Measurements from ENCODE around the gene CTSD. TPM values are rescaled to one million over a fixed set of nuclear protein-coding genes. Genes with fewer than 3 reads are reported as not detected.

CTSD gene
- total RNA-seq, 3 donors from 2014 or later: 74.9 to 101 (median 83.7) TPM

- H3K4me1 Mint-ChIP-seq (ENCODE audit: low read depth): peaks cover 73% of the 10 kb centered on the region
- no peaks in the 10 kb centered on the region for H3K27me3 Mint-ChIP-seq (ENCODE audit: low read depth)
- no peak for DNase-seq
- H3K4me3 Mint-ChIP-seq: peak overlapping the region; percentile 65
- peak; percentile 60 to 74 for ATAC-seq
- H3K36me3 Mint-ChIP-seq (ENCODE audit: insufficient read depth): peaks cover 3% of the 10 kb centered on the region
- no peaks in the 10 kb centered on the region for H3K9me3 Mint-ChIP-seq
Measured at GRCh38 chr11:1757861-1758610, 5.7 kb downstream of the CTSD start.

- ATAC-seq (peak; percentile 8 to 20), DNase-seq (no peak)
- no peaks in the 10 kb centered on the region for H3K9me3 Mint-ChIP-seq
- H3K4me1 Mint-ChIP-seq (ENCODE audit: low read depth): peaks cover 64% of the 10 kb centered on the region
- H3K27me3 Mint-ChIP-seq (ENCODE audit: low read depth): no peaks in the 10 kb centered on the region
- H3K4me3 Mint-ChIP-seq: peak overlapping the region; percentile 65
- H3K36me3 Mint-ChIP-seq (ENCODE audit: insufficient read depth): peaks cover 3% of the 10 kb centered on the region
Measured at GRCh38 chr11:1756791-1757771, 6.6 kb downstream of the CTSD start.

GRCh38 chr11:1755692-1756561 lies 7.8 kb downstream of the CTSD start:
- Mint-ChIP-seq H3K9me3 (no peaks in the 10 kb centered on the region), H3K36me3 (ENCODE audit: insufficient read depth) (peaks cover 3% of the 10 kb centered on the region), H3K4me3 (peak overlapping the region; percentile 26), H3K4me1 (ENCODE audit: low read depth) (peaks cover 56% of the 10 kb centered on the region), H3K27me3 (ENCODE audit: low read depth) (no peaks in the 10 kb centered on the region)
- ATAC-seq (no peak), DNase-seq (no peak)

- Mint-ChIP-seq H3K36me3 (ENCODE audit: insufficient read depth) (peaks cover 3% of the 10 kb centered on the region), H3K27me3 (ENCODE audit: low read depth) (peaks cover 5% of the 10 kb centered on the region), H3K9me3 (no peaks in the 10 kb centered on the region), H3K4me1 (ENCODE audit: low read depth) (peaks cover 57% of the 10 kb centered on the region), H3K4me3 (peak overlapping the region; percentile 26)
- no peak for ATAC-seq
- DNase-seq: no peak
Measured at GRCh38 chr11:1755344-1755691, 8.4 kb downstream of the CTSD start.

GRCh38 chr11:1754376-1755150 lies 9.2 kb downstream of the CTSD start:
- ATAC-seq (no peak), DNase-seq (no peak)
- Mint-ChIP-seq H3K4me3 (no peak overlapping the region), H3K27me3 (ENCODE audit: low read depth) (peaks cover 13% of the 10 kb centered on the region), H3K9me3 (no peaks in the 10 kb centered on the region), H3K36me3 (ENCODE audit: insufficient read depth) (peaks cover 3% of the 10 kb centered on the region), H3K4me1 (ENCODE audit: low read depth) (peaks cover 57% of the 10 kb centered on the region)

GRCh38 chr11:1753929-1754305 lies 9.8 kb downstream of the CTSD start:
- Mint-ChIP-seq H3K9me3 (no peaks in the 10 kb centered on the region), H3K4me3 (no peak overlapping the region), H3K36me3 (ENCODE audit: insufficient read depth) (peaks cover 3% of the 10 kb centered on the region), H3K27me3 (ENCODE audit: low read depth) (peaks cover 16% of the 10 kb centered on the region), H3K4me1 (ENCODE audit: low read depth) (peaks cover 54% of the 10 kb centered on the region)
- ATAC-seq (no peak), DNase-seq (no peak)

- ATAC-seq: no peak
- H3K4me1 Mint-ChIP-seq (ENCODE audit: low read depth): peaks cover 49% of the 10 kb centered on the region
- H3K27me3 Mint-ChIP-seq (ENCODE audit: low read depth): peaks cover 16% of the 10 kb centered on the region
- no peak overlapping the region for H3K4me3 Mint-ChIP-seq
- H3K9me3 Mint-ChIP-seq: no peaks in the 10 kb centered on the region
- H3K36me3 Mint-ChIP-seq (ENCODE audit: insufficient read depth): peaks cover 3% of the 10 kb centered on the region
- no peak for DNase-seq
Measured at GRCh38 chr11:1753229-1753928, 10.3 kb downstream of the CTSD start.

GRCh38 chr11:1752907-1753228 lies 10.9 kb downstream of the CTSD start:
- no peak for ATAC-seq
- Mint-ChIP-seq H3K9me3 (no peaks in the 10 kb centered on the region), H3K4me3 (no peak overlapping the region), H3K4me1 (ENCODE audit: low read depth) (peaks cover 45% of the 10 kb centered on the region), H3K36me3 (ENCODE audit: insufficient read depth) (peaks cover 3% of the 10 kb centered on the region), H3K27me3 (ENCODE audit: low read depth) (peaks cover 16% of the 10 kb centered on the region)
- DNase-seq: no peak

GRCh38 chr11:1751999-1752906 lies 11.5 kb downstream of the CTSD start:
- H3K27me3 Mint-ChIP-seq (ENCODE audit: low read depth): peaks cover 16% of the 10 kb centered on the region
- H3K9me3 Mint-ChIP-seq: no peaks in the 10 kb centered on the region
- H3K36me3 Mint-ChIP-seq (ENCODE audit: insufficient read depth): peaks cover 3% of the 10 kb centered on the region
- H3K4me1 Mint-ChIP-seq (ENCODE audit: low read depth): peaks cover 39% of the 10 kb centered on the region
- DNase-seq (no peak), ATAC-seq (no peak)
- no peak overlapping the region for H3K4me3 Mint-ChIP-seq

- peaks cover 32% of the 10 kb centered on the region for H3K4me1 Mint-ChIP-seq (ENCODE audit: low read depth)
- H3K27me3 Mint-ChIP-seq (ENCODE audit: low read depth): peaks cover 16% of the 10 kb centered on the region
Measured at GRCh38 chr11:1751531-1751921, 12.2 kb downstream of the CTSD start.

GRCh38 chr11:1750840-1751530 lies 12.7 kb downstream of the CTSD start:
- Mint-ChIP-seq H3K9me3 (no peaks in the 10 kb centered on the region), H3K4me3 (no peak overlapping the region), H3K27me3 (ENCODE audit: low read depth) (peaks cover 16% of the 10 kb centered on the region), H3K4me1 (ENCODE audit: low read depth) (peaks cover 27% of the 10 kb centered on the region), H3K36me3 (ENCODE audit: insufficient read depth) (peaks cover 3% of the 10 kb centered on the region)
- no peak for DNase-seq
- no peak for ATAC-seq

More at GRCh38 chr11:1751531-1751921, 12.2 kb downstream of the CTSD start:
- Mint-ChIP-seq H3K36me3 (ENCODE audit: insufficient read depth) (peaks cover 3% of the 10 kb centered on the region), H3K9me3 (no peaks in the 10 kb centered on the region), H3K4me3 (no peak overlapping the region)
- no peak for ATAC-seq
- DNase-seq: no peak

- DNase-seq (no peak), ATAC-seq (no peak)
- peaks cover 16% of the 10 kb centered on the region for H3K27me3 Mint-ChIP-seq (ENCODE audit: low read depth)
- H3K4me3 Mint-ChIP-seq: peak within 1 kb of the TSS; percentile 49
- H3K4me1 Mint-ChIP-seq (ENCODE audit: low read depth): peaks cover 21% of the 10 kb centered on the region
- H3K9me3 Mint-ChIP-seq: no peaks in the 10 kb centered on the region
- peaks cover 2% of the 10 kb centered on the region for H3K36me3 Mint-ChIP-seq (ENCODE audit: insufficient read depth)
Measured at GRCh38 chr11:1750481-1750839, 13.3 kb downstream of the CTSD start, which contains the start of gene IFITM10. TSS of gene IFITM10 (minus strand) at chr11:1750595. CDS start at chr11:1750442, 153 bp downstream.

Measured in activated T-cell treated with anti-CD3 and anti-CD28 coated beads, Interleukin-2, amount 50 U/mL, for 4 hours (primary cell).